Choroid plexus epithelial cell (primary cell): Measurements from ENCODE around the gene LSMEM2.
A peak's percentile ranks its signal among the peaks of the same experiment; 100 is the strongest.

Experiments
- DNase-seq: peaks from one replicate; pipeline ENCODE4 v3.0.0-alpha.2; 2010; ENCODE audit warnings: low read depth
- H3K4me3 ChIP-seq: 2 replicates; pipeline ENCODE4 v1.5.1; 2011; ENCODE audit warnings: low read depth, mild to moderate bottlenecking, control low read depth, low read length, moderate library complexity
- CTCF ChIP-seq: conservative IDR thresholded peaks from 2 replicates; pipeline ENCODE4 v1.5.1; 2011; ENCODE audit warnings: low read depth, mild to moderate bottlenecking, control low read depth, inconsistent platforms, low read length, moderate library complexity

The LSMEM2 gene

GRCh38 chr3:50254577-50255250 lies 24.2 kb upstream of the LSMEM2 start:
- H3K4me3 ChIP-seq: no peak overlapping the region
- DNase-seq: peak; percentile 69
- TF ChIP-seq CTCF: no peak

GRCh38 chr3:50255251-50255615 lies 23.7 kb upstream of the LSMEM2 start:
- DNase-seq: no peak
- no peak overlapping the region for H3K4me3 ChIP-seq
- no peak for TF ChIP-seq CTCF

- TF ChIP-seq CTCF: peak; percentile 76
- H3K4me3 ChIP-seq: no peak overlapping the region
- DNase-seq: peak; percentile 55
Observed at GRCh38 chr3:50256978-50257890, 21.7 kb upstream of the LSMEM2 start.

- DNase-seq: no peak
- TF ChIP-seq CTCF: no peak
- no peak overlapping the region for H3K4me3 ChIP-seq
Observed at GRCh38 chr3:50258029-50258680, 20.7 kb upstream of the LSMEM2 start.

GRCh38 chr3:50258979-50259378 lies 19.9 kb upstream of the LSMEM2 start:
- H3K4me3 ChIP-seq: no peak overlapping the region
- no peak for TF ChIP-seq CTCF
- no peak for DNase-seq

- DNase-seq: no peak
- no peak for TF ChIP-seq CTCF
- H3K4me3 ChIP-seq: peak overlapping the region; percentile 34
Observed at GRCh38 chr3:50259432-50260026, 19.4 kb upstream of the LSMEM2 start.
